ENCODE data around the gene DBR1. TPM values are rescaled to one million over a fixed set of nuclear protein-coding genes. Genes with fewer than 3 reads are reported as not detected.

DBR1 gene
- total RNA-seq, 1 donor from 2014 or later: 27.3 TPM

DNA sequence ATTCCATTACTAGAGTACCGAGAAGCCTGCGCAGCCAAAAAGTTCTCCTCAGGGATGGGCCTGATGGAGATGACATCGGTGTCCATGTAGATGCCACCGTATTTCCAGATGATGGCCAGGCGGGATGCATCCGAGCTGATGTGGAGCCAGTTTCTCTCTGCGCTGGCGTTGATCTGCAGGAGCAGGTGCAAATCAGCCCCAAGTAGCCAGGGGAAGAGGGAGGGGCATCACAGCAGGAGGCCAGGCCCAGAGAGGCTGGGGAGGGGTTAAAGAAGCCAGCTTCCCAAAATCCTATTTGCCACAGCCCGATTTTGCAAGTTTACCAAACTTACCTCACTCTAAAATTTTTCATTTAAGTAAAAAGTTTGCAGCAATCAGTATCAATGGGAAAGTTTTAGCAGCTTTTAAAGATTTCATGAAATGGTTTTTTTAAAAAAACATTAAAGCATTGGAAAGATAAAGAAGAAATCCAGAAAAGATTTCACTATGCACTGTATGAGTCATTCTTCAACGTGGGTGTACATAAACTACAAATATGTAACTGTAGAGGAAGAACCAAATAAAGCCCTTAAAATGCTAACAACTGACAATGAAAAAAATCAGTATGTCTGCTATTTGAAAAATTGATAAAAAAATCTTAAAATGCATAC, 49.9 kb downstream of the DBR1 start:
- Mint-ChIP-seq H3K4me3 (no peak overlapping the region), H3K27me3 (peaks cover 14% of the 10 kb centered on the region), H3K4me1 (no peaks in the 10 kb centered on the region), H3K27ac (no peak overlapping the region), H3K36me3 (ENCODE audit: low read depth) (no peaks in the 10 kb centered on the region), H3K9me3 (no peaks in the 10 kb centered on the region)
- intact Hi-C loops (cut with micrococcal nuclease): no loop called here
- DNase-seq: no peak

- DNase-seq: no peak
- Mint-ChIP-seq H3K27ac (no peak overlapping the region), H3K4me3 (no peak overlapping the region), H3K4me1 (no peaks in the 10 kb centered on the region), H3K9me3 (no peaks in the 10 kb centered on the region), H3K27me3 (peaks cover 14% of the 10 kb centered on the region), H3K36me3 (ENCODE audit: low read depth) (no peaks in the 10 kb centered on the region)
- intact Hi-C loops (cut with micrococcal nuclease): no loop called here
These were observed 50.5 kb downstream of the DBR1 start for GRCh38 chr3:138124188-138124587.

- no peak overlapping the region for H3K4me3 Mint-ChIP-seq
- no peaks in the 10 kb centered on the region for H3K36me3 Mint-ChIP-seq (ENCODE audit: low read depth)
- intact Hi-C loops (cut with micrococcal nuclease): loop anchor here (1.0 to 5.0 kb wide), 2 partner anchors 37 to 51 kb away; no protein-coding TSS in a partner anchor
- H3K27me3 Mint-ChIP-seq: peaks cover 38% of the 10 kb centered on the region
- no peaks in the 10 kb centered on the region for H3K9me3 Mint-ChIP-seq
- H3K4me1 Mint-ChIP-seq: peaks cover 8% of the 10 kb centered on the region
- H3K27ac Mint-ChIP-seq: no peak overlapping the region
- no peak for DNase-seq
These were observed 55.3 kb downstream of the DBR1 start for GRCh38 chr3:138119423-138119766.

DNA sequence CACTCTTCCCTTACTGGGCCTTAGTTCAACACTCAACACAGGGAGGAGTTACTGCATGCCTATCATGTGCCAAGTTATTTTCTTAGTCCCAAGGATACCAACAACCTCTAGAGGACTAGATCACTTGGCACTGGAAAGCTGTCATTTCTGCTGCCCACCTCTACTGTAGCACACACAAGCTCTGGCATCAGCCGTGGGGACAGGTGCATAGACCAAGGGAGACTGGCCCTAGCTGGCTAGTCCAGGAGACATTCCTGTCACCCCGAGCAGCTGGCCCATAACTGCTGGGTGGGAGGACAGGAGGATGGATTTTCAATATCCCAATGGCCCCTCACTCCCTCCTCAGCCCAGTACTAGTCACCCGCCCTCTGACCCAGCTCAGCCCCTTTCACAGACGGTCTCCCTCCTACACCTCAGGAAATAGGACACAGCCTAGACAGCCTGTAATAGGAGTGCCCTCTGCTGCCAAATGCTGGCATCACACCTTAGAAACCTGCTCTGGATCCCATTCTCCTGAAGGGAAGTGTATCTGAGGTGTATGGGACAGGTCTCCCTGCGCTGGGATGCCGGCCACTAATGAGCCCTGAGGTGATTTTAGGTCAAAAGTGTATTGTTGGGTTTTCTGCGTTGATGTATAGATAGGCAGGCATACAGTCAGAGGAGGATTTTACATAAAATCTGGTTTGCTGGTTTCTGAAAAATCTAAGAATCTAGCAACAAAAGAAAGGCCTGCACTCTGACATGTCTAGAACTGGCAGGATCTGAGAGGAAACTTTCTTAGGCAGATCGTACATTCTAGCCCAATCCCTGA, 55.9 kb downstream of the DBR1 start:
- intact Hi-C loops (cut with micrococcal nuclease): loop anchor here (1.0 to 5.0 kb wide), 2 partner anchors 37 to 51 kb away; no protein-coding TSS in a partner anchor
- DNase-seq: peak; percentile 88
- Mint-ChIP-seq H3K4me3 (no peak overlapping the region), H3K9me3 (no peaks in the 10 kb centered on the region), H3K4me1 (peaks cover 8% of the 10 kb centered on the region), H3K36me3 (ENCODE audit: low read depth) (no peaks in the 10 kb centered on the region), H3K27me3 (peaks cover 44% of the 10 kb centered on the region), H3K27ac (no peak overlapping the region)

GRCh38 chr3:138114988-138115971, 59.4 kb downstream of the DBR1 start, which contains the start of gene DZIP1L:
DZIP1L (minus strand) TSS chr3:138115608; CDS start chr3:138103971, 11,637 bp downstream.
- intact Hi-C loops (cut with micrococcal nuclease): loop anchor here (2.0 to 5.0 kb wide), 2 partner anchors 33 to 60 kb away; partner anchors contain the start of gene DBR1
- peak; percentile 77 for DNase-seq
- H3K36me3 Mint-ChIP-seq (ENCODE audit: low read depth): no peaks in the 10 kb centered on the region
- peaks cover 48% of the 10 kb centered on the region for H3K27me3 Mint-ChIP-seq
- no peak within 1 kb of the TSS for H3K27ac Mint-ChIP-seq
- H3K9me3 Mint-ChIP-seq: no peaks in the 10 kb centered on the region
- peak within 1 kb of the TSS; percentile 84 for H3K4me3 Mint-ChIP-seq
- H3K4me1 Mint-ChIP-seq: peaks cover 8% of the 10 kb centered on the region

DNA sequence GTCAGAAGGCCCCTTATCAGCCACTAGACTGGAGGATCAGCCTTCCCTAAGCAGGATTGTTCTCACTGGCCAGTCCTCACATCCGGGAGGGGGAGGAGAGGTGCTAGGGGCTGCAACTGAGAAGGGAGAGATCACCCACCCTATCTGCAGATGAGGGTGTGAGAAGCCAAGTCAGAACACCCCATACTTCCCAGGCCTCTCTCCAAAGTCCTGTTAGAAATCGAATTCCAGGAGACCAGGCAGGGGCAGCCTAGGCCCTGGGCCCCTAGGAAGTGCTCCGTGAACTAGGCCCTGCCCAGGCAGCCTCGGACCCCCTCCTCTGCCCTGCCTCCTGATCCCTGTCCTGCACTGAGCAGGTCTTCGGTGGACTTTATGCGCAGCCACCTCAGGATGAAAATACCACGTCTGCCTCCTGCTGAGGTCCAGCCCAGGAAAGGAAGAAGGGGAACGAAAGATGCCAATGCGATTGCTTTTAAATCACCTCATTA, 60.2 kb downstream of the DBR1 start:
- Mint-ChIP-seq H3K27ac (no peak overlapping the region), H3K4me3 (peak overlapping the region; percentile 84), H3K4me1 (peaks cover 8% of the 10 kb centered on the region), H3K36me3 (ENCODE audit: low read depth) (no peaks in the 10 kb centered on the region), H3K27me3 (peaks cover 47% of the 10 kb centered on the region), H3K9me3 (no peaks in the 10 kb centered on the region)
- DNase-seq: no peak
- intact Hi-C loops (cut with micrococcal nuclease): loop anchor here (2.0 kb wide), 1 partner anchor 60 kb away; the partner anchor contains the start of gene DBR1

DNA sequence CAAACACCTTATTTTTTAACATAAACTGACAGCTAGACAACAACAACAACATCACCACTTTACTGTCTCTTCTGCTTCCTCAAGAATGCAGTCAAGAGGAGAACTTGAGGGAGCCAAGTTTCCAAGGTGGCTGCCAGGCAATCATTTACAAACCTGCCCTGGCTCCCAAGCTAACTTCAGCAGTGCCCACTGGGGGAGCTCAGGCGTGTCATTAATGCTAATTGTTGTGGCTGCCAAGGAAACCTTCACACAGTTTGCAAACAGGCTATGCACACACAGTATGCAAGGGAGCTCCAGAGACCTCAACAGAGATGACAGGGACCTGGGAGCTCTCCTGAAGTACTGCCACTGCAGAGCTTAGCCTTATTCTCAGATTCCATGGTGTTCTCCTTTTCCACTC, 61.4 kb downstream of the DBR1 start:
- intact Hi-C loops (cut with micrococcal nuclease): no loop called here
- no peaks in the 10 kb centered on the region for H3K9me3 Mint-ChIP-seq
- H3K36me3 Mint-ChIP-seq (ENCODE audit: low read depth): no peaks in the 10 kb centered on the region
- no peak for DNase-seq
- peaks cover 46% of the 10 kb centered on the region for H3K27me3 Mint-ChIP-seq
- H3K4me3 Mint-ChIP-seq: no peak overlapping the region
- H3K27ac Mint-ChIP-seq: no peak overlapping the region
- H3K4me1 Mint-ChIP-seq: peaks cover 6% of the 10 kb centered on the region

DNA sequence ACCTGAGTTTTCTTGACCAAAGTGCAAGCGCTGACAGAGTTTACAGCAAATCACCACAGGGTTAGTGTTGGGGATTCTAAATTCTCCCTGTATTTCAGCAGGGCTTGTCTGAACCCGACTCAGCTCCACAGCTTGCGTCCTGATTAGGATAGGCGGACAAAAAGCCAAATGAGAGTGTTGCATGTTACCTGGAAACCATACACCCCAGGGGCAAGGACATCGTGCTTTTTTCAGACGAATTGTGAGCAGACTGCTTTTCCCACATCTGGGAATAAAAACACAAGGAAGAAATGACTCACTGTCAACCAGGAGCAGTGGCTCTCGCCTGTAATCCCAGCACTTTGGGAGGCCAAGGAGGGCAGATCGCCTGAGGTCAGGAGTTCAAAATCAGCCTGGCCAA, 62.4 kb downstream of the DBR1 start:
- Mint-ChIP-seq H3K4me3 (no peak overlapping the region), H3K27ac (no peak overlapping the region), H3K36me3 (ENCODE audit: low read depth) (no peaks in the 10 kb centered on the region), H3K4me1 (peaks cover 6% of the 10 kb centered on the region), H3K27me3 (peaks cover 47% of the 10 kb centered on the region), H3K9me3 (no peaks in the 10 kb centered on the region)
- no peak for DNase-seq
- intact Hi-C loops (cut with micrococcal nuclease): no loop called here

Other genes starting within 250 kb of the DBR1 start
- gene CLDN18, start 164.8 kb downstream of the DBR1 start, total RNA-seq: not detected in 2 replicates
- 0.09 TPM in 1 of 2 replicates, not detected in the other for gene DZIP1L, start 59.3 kb downstream of the DBR1 start, total RNA-seq
- gene A4GNT, start 42.5 kb downstream of the DBR1 start, total RNA-seq: not detected in 2 replicates
- gene ARMC8, start 12.4 kb upstream of the DBR1 start, total RNA-seq: 46.0 and 48.1 TPM in 2 replicates
- gene NME9, start 154.9 kb upstream of the DBR1 start, total RNA-seq: not detected in 2 replicates
- 0.07 TPM in 1 of 2 replicates, not detected in the other for gene MRAS, start 173.7 kb upstream of the DBR1 start, total RNA-seq

Data from activated CD4-positive, alpha-beta T cell treated with anti-CD3 and anti-CD28 coated beads, Interleukin-2, amount 10 ng/mL, durations not matched to agents 24 days and 14 days (primary cell).